PC-3 (cell line): Measurements from ENCODE around the gene CBX7.

Experiments used
- EZH2 ChIP-seq: fragments of 300-600 bp; sonication (generic); IDR thresholded peaks from one replicate; pipeline ENCODE4 v1.6.1; 2017; ENCODE audit warnings: antibody characterized with exemption, mild to moderate bottlenecking, low read length; ENCODE audit not compliant: unreplicated experiment
- TF ChIP-seq, protein P1 (sequence below): fragments of 300-600 bp; sonication (generic); conservative IDR thresholded peaks from 2 replicates; pipeline ENCODE4 v1.5.1; 2017; ENCODE audit warnings: antibody characterized with exemption, low read depth, mild to moderate bottlenecking, low read length

DNA sequence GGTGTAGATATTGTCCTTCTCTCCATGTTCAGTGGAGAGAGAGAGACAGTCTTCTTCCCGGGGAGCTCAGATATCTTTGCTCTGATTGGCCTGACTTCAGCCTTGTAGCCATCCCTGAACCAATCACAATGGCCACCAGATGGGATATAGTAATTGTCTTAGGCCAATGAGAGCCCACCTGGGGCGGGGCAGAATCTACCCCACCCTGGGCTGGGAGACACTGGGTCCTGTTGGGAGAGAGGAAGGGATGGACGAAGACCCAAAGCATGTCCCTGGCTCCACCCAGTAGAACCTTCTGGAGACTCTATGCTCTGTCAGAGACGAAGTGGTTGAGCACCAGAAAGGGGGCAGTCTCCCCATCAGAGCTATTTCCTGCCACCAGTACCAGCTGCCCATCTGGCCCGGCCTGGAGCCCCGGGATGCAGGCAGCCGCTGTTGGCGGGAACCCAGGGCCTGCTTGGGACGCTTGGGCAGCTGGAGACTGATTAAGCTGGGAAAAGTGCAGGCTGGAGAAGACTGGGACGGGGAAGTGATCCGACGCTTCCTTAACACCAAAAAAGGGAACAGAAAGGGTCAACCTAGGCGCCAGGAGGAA, 31.6 kb upstream of the CBX7 start:
- TF ChIP-seq, protein P1, sequence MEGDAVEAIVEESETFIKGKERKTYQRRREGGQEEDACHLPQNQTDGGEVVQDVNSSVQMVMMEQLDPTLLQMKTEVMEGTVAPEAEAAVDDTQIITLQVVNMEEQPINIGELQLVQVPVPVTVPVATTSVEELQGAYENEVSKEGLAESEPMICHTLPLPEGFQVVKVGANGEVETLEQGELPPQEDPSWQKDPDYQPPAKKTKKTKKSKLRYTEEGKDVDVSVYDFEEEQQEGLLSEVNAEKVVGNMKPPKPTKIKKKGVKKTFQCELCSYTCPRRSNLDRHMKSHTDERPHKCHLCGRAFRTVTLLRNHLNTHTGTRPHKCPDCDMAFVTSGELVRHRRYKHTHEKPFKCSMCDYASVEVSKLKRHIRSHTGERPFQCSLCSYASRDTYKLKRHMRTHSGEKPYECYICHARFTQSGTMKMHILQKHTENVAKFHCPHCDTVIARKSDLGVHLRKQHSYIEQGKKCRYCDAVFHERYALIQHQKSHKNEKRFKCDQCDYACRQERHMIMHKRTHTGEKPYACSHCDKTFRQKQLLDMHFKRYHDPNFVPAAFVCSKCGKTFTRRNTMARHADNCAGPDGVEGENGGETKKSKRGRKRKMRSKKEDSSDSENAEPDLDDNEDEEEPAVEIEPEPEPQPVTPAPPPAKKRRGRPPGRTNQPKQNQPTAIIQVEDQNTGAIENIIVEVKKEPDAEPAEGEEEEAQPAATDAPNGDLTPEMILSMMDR: no peak
- no peak for TF ChIP-seq EZH2
